Esophagus muscularis mucosa (tissue), 4 donors: Measurements from ENCODE around the gene CYP24A1. TPM values are rescaled to one million over a fixed set of nuclear protein-coding genes. Genes with fewer than 3 reads are reported as not detected.

Experiments
- DNase-seq: peaks from one replicate; pipeline ENCODE4 v3.0.0-alpha.2; 2017; ENCODE audit errors: extremely low spot score
- H3K27ac ChIP-seq, 4 donors: fragments of 200-600 bp; sonication (generic); replicated peaks in 1 of 4; 1 replicate in 3 of 4; 2 replicates in 1 of 4; pipeline ENCODE4 v1.5.1; 2016 to 2019; ENCODE audit warnings: mild to moderate bottlenecking in 1 of 4
- H3K27me3 ChIP-seq, 4 donors: fragments of 200-600 bp; sonication (generic); one replicate each; pipeline versions ENCODE4 v1.5.1 to v1.6.0; 2016 to 2019
- H3K36me3 ChIP-seq, 4 donors: fragments of 200-600 bp; sonication (generic); one replicate each; pipeline ENCODE4 v1.5.1; 2016 to 2019
- H3K4me1 ChIP-seq, 4 donors: fragments of 200-600 bp; sonication (generic); one replicate each; pipeline ENCODE4 v1.5.1; 2016 to 2019
- H3K4me3 ChIP-seq, 4 donors: fragments of 200-600 bp; sonication (generic); 1 replicate in 2 of 4; 2 replicates in 2 of 4; pipeline ENCODE4 v1.5.1; 2016 to 2019; ENCODE audit warnings: mild to moderate bottlenecking in 4 of 4, moderate library complexity in 1 of 4
- H3K9me3 ChIP-seq, 4 donors: fragments of 200-600 bp; sonication (generic); 1 replicate in 3 of 4; 2 replicates in 1 of 4; pipeline ENCODE4 v1.5.1; 2016 to 2019
- CTCF ChIP-seq, 3 experiments: fragments of 200-600 bp in 2 of 3; fragments of 450-650 bp in 1 of 3; sonication (generic) in 2 of 3; IDR thresholded peaks; one replicate each; pipeline ENCODE4 v1.5.1; 2017 to 2019; ENCODE audit warnings: antibody characterized with exemption in 3 of 3, mild to moderate bottlenecking in 2 of 3, moderate library complexity in 1 of 3
- EP300 ChIP-seq: sonication (generic); formaldehyde crosslinking; IDR thresholded peaks from one replicate; pipeline ENCODE4 v1.6.1; 2017; ENCODE audit warnings: antibody characterized with exemption
- POLR2A ChIP-seq: fragments of 450-650 bp; IDR thresholded peaks from one replicate; pipeline ENCODE4 v1.6.1; 2017; ENCODE audit warnings: antibody characterized with exemption, moderate library complexity, mild to moderate bottlenecking, low read depth
- POLR2AphosphoS5 ChIP-seq, 2 donors: sonication (generic); formaldehyde crosslinking; IDR thresholded peaks; one replicate each; pipeline ENCODE4 v1.6.1; 2017; ENCODE audit warnings: antibody characterized with exemption in 2 of 2
- WGBS: methylation state at CpG from one replicate; pipeline ENCODE4 v1.1.5; 2018; 5-methylcytosine and 5-hydroxymethylcytosine counted together
- intact Hi-C: fragments of 100-400 bp; cut with DNase I; formaldehyde crosslinking; loops from one replicate; pipeline ENCODE4 v1.15.1; 2023
- total RNA-seq, 4 donors: library from RNA; depleted of rRNA; stranded (reverse); fragments of >200 nt; gene quantifications; one replicate each; pipeline versions ENCODE4 v1.1.0 to v1.2.1, GENCODE V29; 2016

The CYP24A1 gene
- total RNA-seq, 4 donors from 2014 or later: not detected

- TF ChIP-seq POLR2AphosphoS5 (IDR thresholded peaks at IDR 0.05) (no peak), POLR2A (no peak), CTCF (IDR thresholded peaks at IDR 0.05) (no peak), EP300 (no peak)
- Histone ChIP-seq H3K4me3 (no peak overlapping the region), H3K4me1 (no peaks in the 10 kb centered on the region), H3K36me3 (no peaks in the 10 kb centered on the region), H3K27me3 (no peaks in the 10 kb centered on the region), H3K9me3 (no peaks in the 10 kb centered on the region), H3K27ac (no peak overlapping the region)
- 89% methylated on average over 4 of the region's 4 CpGs for WGBS
- DNase-seq: no peak
- intact Hi-C loops: no loop called here
Measured at GRCh38 chr20:54112221-54112884, 61.4 kb downstream of the CYP24A1 start.

GRCh38 chr20:54111460-54111859 lies 62.3 kb downstream of the CYP24A1 start:
- Histone ChIP-seq H3K9me3 (no peaks in the 10 kb centered on the region), H3K36me3 (no peaks in the 10 kb centered on the region), H3K4me3 (no peak overlapping the region), H3K27me3 (no peaks in the 10 kb centered on the region), H3K4me1 (no peaks in the 10 kb centered on the region), H3K27ac (no peak overlapping the region)
- TF ChIP-seq CTCF (IDR thresholded peaks at IDR 0.05) (no peak), EP300 (no peak), POLR2A (no peak), POLR2AphosphoS5 (IDR thresholded peaks at IDR 0.05) (no peak)
- WGBS: 89% methylated on average over 2 of the region's 2 CpGs
- intact Hi-C loops: no loop called here
- DNase-seq: no peak

GRCh38 chr20:54110457-54110856 lies 63.3 kb downstream of the CYP24A1 start:
- no peak overlapping the region for H3K27ac ChIP-seq
- TF ChIP-seq CTCF (IDR thresholded peaks at IDR 0.05) (no peak), POLR2AphosphoS5 (IDR thresholded peaks at IDR 0.05) (no peak), POLR2A (no peak), EP300 (no peak)
- intact Hi-C loops: no loop called here
- no peak overlapping the region for H3K4me3 ChIP-seq
- no peaks in the 10 kb centered on the region for H3K4me1 ChIP-seq
- no peak for DNase-seq
- H3K36me3 ChIP-seq: no peaks in the 10 kb centered on the region
- H3K27me3 ChIP-seq: no peaks in the 10 kb centered on the region
- WGBS: 82% methylated on average over 3 of the region's 3 CpGs
- no peaks in the 10 kb centered on the region for H3K9me3 ChIP-seq

- Histone ChIP-seq H3K4me3 (no peak overlapping the region), H3K9me3 (no peaks in the 10 kb centered on the region), H3K27ac (no peak overlapping the region), H3K4me1 (no peaks in the 10 kb centered on the region), H3K27me3 (no peaks in the 10 kb centered on the region), H3K36me3 (no peaks in the 10 kb centered on the region)
- DNase-seq: no peak
- TF ChIP-seq POLR2A: no peak
- intact Hi-C loops: no loop called here
Measured at GRCh38 chr20:54110041-54110440, 63.7 kb downstream of the CYP24A1 start.

GRCh38 chr20:54108817-54109216 lies 65.0 kb downstream of the CYP24A1 start:
- 87% methylated on average over 1 of the region's 1 CpG for WGBS
- Histone ChIP-seq H3K4me3 (no peak overlapping the region), H3K27ac (no peak overlapping the region), H3K27me3 (peaks cover 0 to 7% (median 0%) of the 10 kb centered on the region in 4 donors), H3K36me3 (no peaks in the 10 kb centered on the region), H3K9me3 (no peaks in the 10 kb centered on the region), H3K4me1 (no peaks in the 10 kb centered on the region)
- TF ChIP-seq CTCF (IDR thresholded peaks at IDR 0.05) (no peak), POLR2A (no peak), POLR2AphosphoS5 (IDR thresholded peaks at IDR 0.05) (no peak), EP300 (no peak)
- DNase-seq: no peak
- intact Hi-C loops: no loop called here
